PFSK-1 (cell line): ENCODE results near the gene PELI2.

Experiments
- FOXP2 ChIP-seq: optimal IDR thresholded peaks from 2 replicates; pipeline ENCODE3; 2011; ENCODE audit warnings: borderline replicate concordance, control low read depth, inconsistent platforms; ENCODE audit not compliant: insufficient read depth; ENCODE audit errors: extremely low read length, extremely low read depth
- SIN3A ChIP-seq: IDR thresholded peaks from 2 replicates; pipeline ENCODE4 v1.6.1; 2012; ENCODE audit warnings: mild to moderate bottlenecking, low read length, moderate library complexity, borderline replicate concordance; ENCODE audit not compliant: insufficient read depth
- TAF1 ChIP-seq: IDR thresholded peaks from 2 replicates; pipeline ENCODE4 v1.6.1; 2012; ENCODE audit warnings: low read length, control low read depth, borderline replicate concordance; ENCODE audit not compliant: insufficient read depth

GRCh38 chr14:56224229-56224628 is 106.0 kb downstream of the PELI2 start:
- TF ChIP-seq FOXP2, result no peak
- TF ChIP-seq SIN3A, result no peak
- no peak for TF ChIP-seq TAF1
